GM12801 (cell line): ENCODE results near the gene DECR2.

Experiments
- CTCF ChIP-seq: IDR thresholded peaks from one replicate; pipeline ENCODE4 v1.5.1; 2011; ENCODE audit warnings: control low read depth; ENCODE audit not compliant: insufficient read length; ENCODE audit errors: extremely low read depth

Gene DECR2

GRCh38 chr16:457732-458400 lies 56.2 kb downstream of the DECR2 start:
- no peak for TF ChIP-seq CTCF

- no peak for TF ChIP-seq CTCF
These were observed 58.1 kb downstream of the DECR2 start for GRCh38 chr16:459761-460160.

- no peak for TF ChIP-seq CTCF
These were observed 59.1 kb downstream of the DECR2 start for GRCh38 chr16:460787-461186.
